Stimulated activated naive CD4-positive, alpha-beta T cell (primary cell): Measurements from ENCODE around the gene ZBTB17.
"Not testable (repeated sequence)": the region's sequence is repeated elsewhere in the genome, so short reads cannot be mapped to it uniquely, and the experiment has no call there.

Source experiments
- DNase-seq, 6 experiments: peaks; one replicate each; lab custom pipeline; 2025; lab: John Stamatoyannopoulos, UW

The ZBTB17 gene

GRCh38 chr1:15935056-15935950 lies 40.6 kb downstream of the ZBTB17 start:
- DNase-seq, result no peak

- no peak for DNase-seq
Observed at GRCh38 chr1:15934211-15935055, 41.5 kb downstream of the ZBTB17 start.

- DNase-seq, result no peak
Observed at GRCh38 chr1:15933684-15934083, 42.2 kb downstream of the ZBTB17 start.

GRCh38 chr1:15932612-15933011 lies 43.3 kb downstream of the ZBTB17 start:
- DNase-seq, result no peak

GRCh38 chr1:15931884-15932283 lies 44.0 kb downstream of the ZBTB17 start:
- no peak for DNase-seq

GRCh38 chr1:15931401-15931800 lies 44.5 kb downstream of the ZBTB17 start:
- DNase-seq, result no peak

GRCh38 chr1:15928971-15929965 lies 46.6 kb downstream of the ZBTB17 start:
- no peak for DNase-seq

- not testable (repeated sequence) for DNase-seq
Observed at GRCh38 chr1:15926448-15926847, 49.5 kb downstream of the ZBTB17 start.

GRCh38 chr1:15923241-15923640 lies 52.7 kb downstream of the ZBTB17 start:
- DNase-seq, result no peak

GRCh38 chr1:15918962-15919715 lies 56.8 kb downstream of the ZBTB17 start:
- DNase-seq, result no peak

GRCh38 chr1:15916916-15917315 lies 59.0 kb downstream of the ZBTB17 start:
- no peak for DNase-seq

- no peak for DNase-seq
Observed at GRCh38 chr1:15916417-15916816, 59.5 kb downstream of the ZBTB17 start.

- DNase-seq, result peak in 2 of 6 experiments; percentile 4 to 18
Observed at GRCh38 chr1:15915991-15916390, 59.9 kb downstream of the ZBTB17 start.

GRCh38 chr1:15913607-15914006 lies 62.3 kb downstream of the ZBTB17 start:
- not testable (repeated sequence) for DNase-seq

- DNase-seq, result no peak
Observed at GRCh38 chr1:15911927-15912326, 64.0 kb downstream of the ZBTB17 start.

- DNase-seq, result no peak
Observed at GRCh38 chr1:15911141-15911540, 64.8 kb downstream of the ZBTB17 start.

- no peak for DNase-seq
Observed at GRCh38 chr1:15908597-15908996, 67.3 kb downstream of the ZBTB17 start.

GRCh38 chr1:15902882-15903281 lies 73.0 kb downstream of the ZBTB17 start:
- no peak for DNase-seq

GRCh38 chr1:15900662-15901279 lies 75.1 kb downstream of the ZBTB17 start:
- no peak for DNase-seq

- DNase-seq, result no peak
Observed at GRCh38 chr1:15899266-15899665, 76.6 kb downstream of the ZBTB17 start.
